Measurements from ENCODE around the gene BASP1.
"Not testable (repeated sequence)": the region's sequence is repeated elsewhere in the genome, so short reads cannot be mapped to it uniquely, and the experiment has no call there.

DNA sequence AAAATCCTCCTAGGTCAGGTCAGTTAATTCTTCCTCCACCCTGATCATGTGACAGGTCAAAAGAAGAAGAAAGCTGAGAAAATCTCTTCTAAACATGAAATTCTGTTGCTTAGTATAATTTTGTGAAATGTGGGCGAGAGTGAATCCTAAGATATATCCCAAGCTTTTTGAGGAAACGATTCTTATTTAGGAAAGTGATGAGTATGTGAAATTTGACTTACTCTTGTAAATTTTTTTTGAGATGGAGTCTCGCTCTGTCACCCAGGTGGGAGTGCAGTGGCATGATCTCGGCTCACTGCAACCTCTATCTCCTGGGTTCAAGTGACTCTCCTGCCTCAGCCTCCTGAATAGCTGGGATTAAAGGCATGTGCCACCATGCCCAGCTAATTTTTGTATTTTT, 93.1 kb downstream of the BASP1 start:
- not testable (repeated sequence) for TF ChIP-seq CTCF (conservative IDR thresholded peaks at IDR 0.05); ZFX (IDR thresholded peaks at IDR 0.05)

All from C4-2B (cell line).